Measurements from ENCODE around the gene FRAT1.

The FRAT1 gene

GRCh38 chr10:97307866-97308780 is 10.9 kb upstream of the FRAT1 start:
- DNase-seq, result no peak

GRCh38 chr10:97311111-97311626 is 7.9 kb upstream of the FRAT1 start:
- DNase-seq, result no peak

GRCh38 chr10:97312897-97313296 is 6.2 kb upstream of the FRAT1 start:
- DNase-seq, result no peak

GRCh38 chr10:97314671-97315070 is 4.4 kb upstream of the FRAT1 start:
- DNase-seq, result no peak

GRCh38 chr10:97319671-97320479 is 804 bp downstream of the FRAT1 start:
- DNase-seq, result peak in 1 of 2 experiments; percentile 20

GRCh38 chr10:97320480-97321031 is 1.5 kb downstream of the FRAT1 start:
- DNase-seq, result no peak

GRCh38 chr10:97321032-97321803 is 2.1 kb downstream of the FRAT1 start:
- peak; percentile 24 to 69 for DNase-seq

- DNase-seq, result peak in 1 of 2 experiments; percentile 12
Measured at GRCh38 chr10:97321804-97322190, 2.7 kb downstream of the FRAT1 start.

GRCh38 chr10:97323501-97323900 is 4.4 kb downstream of the FRAT1 start:
- DNase-seq, result no peak

GRCh38 chr10:97325754-97326153 is 6.7 kb downstream of the FRAT1 start:
- no peak for DNase-seq

GRCh38 chr10:97327348-97328294 is 8.6 kb downstream of the FRAT1 start:
- no peak for DNase-seq

GRCh38 chr10:97328646-97329453 is 9.8 kb downstream of the FRAT1 start:
- DNase-seq, result no peak

- no peak for DNase-seq
Measured at GRCh38 chr10:97329766-97330165, 10.7 kb downstream of the FRAT1 start.

- DNase-seq, result no peak
Measured at GRCh38 chr10:97331153-97331703, 12.2 kb downstream of the FRAT1 start.

- DNase-seq, result peak; percentile 15 to 37
Measured at GRCh38 chr10:97332591-97333350, 13.7 kb downstream of the FRAT1 start.

- DNase-seq, result peak in 1 of 2 experiments; percentile 45
Measured at GRCh38 chr10:97333351-97333600, 14.2 kb downstream of the FRAT1 start.

GRCh38 chr10:97333601-97334369 is 14.7 kb downstream of the FRAT1 start:
- DNase-seq, result no peak

- peak; percentile 43 to 62 for DNase-seq
Measured at GRCh38 chr10:97334370-97335175, 15.5 kb downstream of the FRAT1 start, which contains the start of gene FRAT2. TSS of gene FRAT2 (minus strand) at chr10:97334729. CDS start at chr10:97334572, 157 bp downstream.
